ENCODE data around the gene SGTA. TPM values are rescaled to one million over a fixed set of nuclear protein-coding genes. Genes with fewer than 3 reads are reported as not detected.

SGTA gene
- total and polyA plus RNA-seq, 2 of the 8 experiments (the other 6 are each of a cell fraction or from before 2014, with no cell fraction given) = 86.8 to 130 TPM

DNA sequence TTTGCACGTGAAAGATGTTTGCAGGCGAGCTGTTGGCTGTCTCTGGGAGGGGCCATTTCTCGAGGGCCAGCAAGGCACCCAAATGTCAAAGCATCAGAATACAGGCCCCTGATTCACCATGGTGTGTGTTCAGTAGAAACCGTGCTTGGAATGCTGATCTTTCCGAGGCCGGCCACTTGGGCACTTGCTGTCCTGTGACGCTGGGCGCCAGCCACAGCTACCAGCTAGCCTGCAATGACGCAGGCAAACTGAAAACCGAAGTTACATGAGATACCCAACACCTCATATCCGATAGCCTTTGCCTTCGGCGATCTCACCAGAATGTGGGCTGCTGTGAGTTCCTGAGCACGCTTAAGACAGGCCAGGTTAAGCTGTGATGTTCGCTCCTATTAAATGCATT lies 14.2 kb upstream of the SGTA start:
- no peak for TF ChIP-seq GTF2F1 (IDR thresholded peaks at IDR 0.05; ENCODE audit: borderline replicate concordance, low read depth, low read length)
- TF ChIP-seq, protein P1, sequence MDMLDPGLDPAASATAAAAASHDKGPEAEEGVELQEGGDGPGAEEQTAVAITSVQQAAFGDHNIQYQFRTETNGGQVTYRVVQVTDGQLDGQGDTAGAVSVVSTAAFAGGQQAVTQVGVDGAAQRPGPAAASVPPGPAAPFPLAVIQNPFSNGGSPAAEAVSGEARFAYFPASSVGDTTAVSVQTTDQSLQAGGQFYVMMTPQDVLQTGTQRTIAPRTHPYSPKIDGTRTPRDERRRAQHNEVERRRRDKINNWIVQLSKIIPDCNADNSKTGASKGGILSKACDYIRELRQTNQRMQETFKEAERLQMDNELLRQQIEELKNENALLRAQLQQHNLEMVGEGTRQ (IDR thresholded peaks at IDR 0.05; ENCODE audit: low read length) = no peak
- TF ChIP-seq CBX8 (IDR thresholded peaks at IDR 0.05; ENCODE audit: borderline replicate concordance, low read depth, low read length) = no peak
- TF ChIP-seq CREB1 (IDR thresholded peaks at IDR 0.05) = no peak
- TF ChIP-seq, protein P2, sequence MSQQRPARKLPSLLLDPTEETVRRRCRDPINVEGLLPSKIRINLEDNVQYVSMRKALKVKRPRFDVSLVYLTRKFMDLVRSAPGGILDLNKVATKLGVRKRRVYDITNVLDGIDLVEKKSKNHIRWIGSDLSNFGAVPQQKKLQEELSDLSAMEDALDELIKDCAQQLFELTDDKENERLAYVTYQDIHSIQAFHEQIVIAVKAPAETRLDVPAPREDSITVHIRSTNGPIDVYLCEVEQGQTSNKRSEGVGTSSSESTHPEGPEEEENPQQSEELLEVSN (IDR thresholded peaks at IDR 0.05) = no peak
- no peak for TF ChIP-seq YY1 (IDR thresholded peaks at IDR 0.05; ENCODE audit: low read depth, low read length)
- no peak for TF ChIP-seq RNF2 (IDR thresholded peaks at IDR 0.05; ENCODE audit: borderline replicate concordance, low read depth, low read length, missing control alignments, poor library complexity, severe bottlenecking)
- TF ChIP-seq, protein P3, sequence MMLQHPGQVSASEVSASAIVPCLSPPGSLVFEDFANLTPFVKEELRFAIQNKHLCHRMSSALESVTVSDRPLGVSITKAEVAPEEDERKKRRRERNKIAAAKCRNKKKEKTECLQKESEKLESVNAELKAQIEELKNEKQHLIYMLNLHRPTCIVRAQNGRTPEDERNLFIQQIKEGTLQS (IDR thresholded peaks at IDR 0.05; ENCODE audit: insufficient read depth, low read depth, low read length) = no peak
- no peak for TF ChIP-seq RFX5 (IDR thresholded peaks at IDR 0.05; ENCODE audit: borderline replicate concordance, low read depth, low read length)
- no peak for TF ChIP-seq CHD1 (IDR thresholded peaks at IDR 0.05; ENCODE audit: low read depth, low read length)
- TF ChIP-seq BCL11A (IDR thresholded peaks at IDR 0.05; ENCODE audit: low read depth in 2 of 2, low read length in 2 of 2) = no peak
- WGBS, 2 experiments (ENCODE audit: extremely low coverage in 1 of 2, insufficient coverage in 1 of 2, insufficient read length in 1 of 2, insufficient replicate concordance in 2 of 2, low coverage in 1 of 2, low lambda C conversion rate in 2 of 2, missing lambda C conversion rate in 1 of 2) = 92% methylated on average over 15 of the region's 15 CpGs; no CpG with 5 or more reads in 1 of the 2 experiments
- H3K18ac ChIP-seq (ENCODE audit: extremely low read depth, low read length) = no peak overlapping the region

More for the DNA sequence above, 14.2 kb upstream of the SGTA start:
- Histone ChIP-seq H2BK12ac (ENCODE audit: low read depth, low read length) (no peak overlapping the region), H4K91ac (replicated peaks; ENCODE audit: insufficient read length, low read length) (no peak overlapping the region), H2BK20ac (ENCODE audit: low read length) (no peak overlapping the region), H3K9ac (replicated peaks in 1 of 4; ENCODE audit: extremely low read depth in 1 of 4, low read depth in 3 of 4, low read length in 3 of 4) (no peak overlapping the region), H2BK15ac (ENCODE audit: low read length) (no peak overlapping the region), H2AK5ac (ENCODE audit: low read depth, low read length) (no peak overlapping the region), H3K4me1 (replicated peaks in 1 of 4; ENCODE audit: control insufficient read depth in 3 of 4, insufficient read depth in 4 of 4, low read length in 3 of 4) (no peaks in the 10 kb centered on the region; a peak in 2 of 7 replicates), H3K27ac (ENCODE audit: low read depth, low read length) (no peak overlapping the region), H3K4me3 (ENCODE audit: extremely low read depth in 1 of 4, insufficient read depth in 2 of 4, low read depth in 3 of 4, low read length in 4 of 4) (no peak overlapping the region), H3K4ac (replicated peaks; ENCODE audit: insufficient read length, low read depth, low read length) (no peak overlapping the region), H4K8ac (ENCODE audit: extremely low read depth, insufficient read depth, low read length) (no peak overlapping the region), H3K9me3 (ENCODE audit: insufficient read depth in 2 of 2, low read depth in 1 of 2, low read length in 1 of 2) (no peaks in the 10 kb centered on the region), H2AFZ (ENCODE audit: low read length) (no peak overlapping the region), H4K20me1 (replicated peaks in 1 of 2; ENCODE audit: control insufficient read depth in 1 of 2, insufficient read depth in 2 of 2, low read length in 2 of 2) (peaks cover 8 to 23% of the 10 kb centered on the region in 2 experiments), H3K4me2 (ENCODE audit: insufficient read depth in 1 of 2, low read depth in 2 of 2, low read length in 2 of 2) (no peak overlapping the region), H3K23ac (ENCODE audit: insufficient read length) (no peak overlapping the region), H3K56ac (replicated peaks; ENCODE audit: insufficient read length, low read depth, low read length) (no peak overlapping the region), H2BK5ac (ENCODE audit: low read depth, low read length) (no peak overlapping the region; the same call in 1 of the 2 replicates), H3K23me2 (ENCODE audit: low read depth, low read length) (peaks cover 6% of the 10 kb centered on the region; the same call in 1 of the 2 replicates), H2BK120ac (replicated peaks; ENCODE audit: low read depth, low read length) (no peak overlapping the region), H3K27me3 (replicated peaks in 1 of 4; ENCODE audit: control insufficient read depth in 3 of 4, extremely low read depth in 1 of 4, insufficient read depth in 3 of 4, low read length in 3 of 4) (no peaks in the 10 kb centered on the region; a peak in 1 of 7 replicates), H3K79me2 (ENCODE audit: control insufficient read depth in 1 of 2, insufficient read depth in 2 of 2, low read length in 2 of 2) (no peaks in the 10 kb centered on the region), H3K14ac (ENCODE audit: insufficient read length) (no peak overlapping the region), H3K36me3 (ENCODE audit: control insufficient read depth in 2 of 4, insufficient read depth in 4 of 4, low read length in 3 of 4) (peaks cover 25 to 70% (median 52%) of the 10 kb centered on the region in 4 experiments), H3K79me1 (ENCODE audit: low read depth, low read length) (peaks cover 9% of the 10 kb centered on the region), H4K5ac (ENCODE audit: insufficient read length, low read depth, low read length) (no peak overlapping the region)
- FAIRE-seq = no peak
- DNase-seq (ENCODE audit: low read depth in 1 of 2, low spot score in 2 of 2) = no peak
- ChIA-PET POLR2A (ENCODE audit: partially characterized antibody) (interaction anchor here (1.2 kb wide), 1 partner anchor 10 kb away, joined by 5 read pairs; no protein-coding TSS in a partner anchor), CTCF (ENCODE audit: partially characterized antibody) (interaction anchor here (0.8 kb wide), 1 partner anchor 51 kb away, joined by 3 read pairs; no protein-coding TSS in a partner anchor)

All from H1 (cell line).